ENCODE measurements around the gene ZNF148.

GRCh38 chr3:125271127-125271526 is 104.0 kb downstream of the ZNF148 start:
- no peak for TF ChIP-seq POLR2AphosphoS5 (IDR thresholded peaks at IDR 0.05; ENCODE audit: low read depth, low read length)
- no peak for TF ChIP-seq TAF1 (IDR thresholded peaks at IDR 0.05; ENCODE audit: borderline replicate concordance, insufficient read depth, low read length)
